ENCODE measurements around the gene STRA8.

The STRA8 gene

GRCh38 chr7:135238112-135238744 lies 4.6 kb downstream of the STRA8 start:
- Histone ChIP-seq H3K4me1 (no peaks in the 10 kb centered on the region), H3K79me2 (no peaks in the 10 kb centered on the region), H3K4me2 (ENCODE audit: low read length) (no peak overlapping the region), H3K36me3 (ENCODE audit: control insufficient read depth, insufficient read depth, low read length) (no peaks in the 10 kb centered on the region), H2AFZ (no peak overlapping the region), H3K27me3 (ENCODE audit: control insufficient read depth, insufficient read depth, low read length) (no peaks in the 10 kb centered on the region), H3K9me3 (ENCODE audit: control insufficient read depth, low read length) (no peaks in the 10 kb centered on the region), H3K9ac (no peak overlapping the region), H3K27ac (no peak overlapping the region), H3K4me3 (ENCODE audit: low read depth, low read length) (no peak overlapping the region)
- TF ChIP-seq CTCF (IDR thresholded peaks at IDR 0.05) = no peak

- no peak for TF ChIP-seq CTCF (IDR thresholded peaks at IDR 0.05)
- Histone ChIP-seq H3K27me3 (ENCODE audit: control insufficient read depth, insufficient read depth, low read length) (no peaks in the 10 kb centered on the region), H3K79me2 (no peaks in the 10 kb centered on the region), H3K4me1 (no peaks in the 10 kb centered on the region), H3K27ac (no peak overlapping the region), H3K36me3 (ENCODE audit: control insufficient read depth, insufficient read depth, low read length) (no peaks in the 10 kb centered on the region), H3K4me2 (ENCODE audit: low read length) (no peak overlapping the region), H3K4me3 (ENCODE audit: low read depth, low read length) (no peak overlapping the region), H3K9ac (no peak overlapping the region), H3K9me3 (ENCODE audit: control insufficient read depth, low read length) (no peaks in the 10 kb centered on the region), H2AFZ (no peak overlapping the region)
Observed at GRCh38 chr7:135239263-135239662, 5.6 kb downstream of the STRA8 start.

GRCh38 chr7:135240441-135240840 lies 6.8 kb downstream of the STRA8 start:
- Histone ChIP-seq H3K4me1 (no peaks in the 10 kb centered on the region), H3K27ac (no peak overlapping the region), H3K4me2 (ENCODE audit: low read length) (no peak overlapping the region), H3K36me3 (ENCODE audit: control insufficient read depth, insufficient read depth, low read length) (no peaks in the 10 kb centered on the region), H3K4me3 (ENCODE audit: low read depth, low read length) (no peak overlapping the region), H2AFZ (no peak overlapping the region), H3K9ac (no peak overlapping the region), H3K79me2 (no peaks in the 10 kb centered on the region), H3K27me3 (ENCODE audit: control insufficient read depth, insufficient read depth, low read length) (no peaks in the 10 kb centered on the region), H3K9me3 (ENCODE audit: control insufficient read depth, low read length) (no peaks in the 10 kb centered on the region)
- TF ChIP-seq CTCF (IDR thresholded peaks at IDR 0.05) = no peak

- H3K4me3 ChIP-seq (ENCODE audit: low read depth, low read length) = no peak overlapping the region
- no peaks in the 10 kb centered on the region for H3K36me3 ChIP-seq (ENCODE audit: control insufficient read depth, insufficient read depth, low read length)
- no peaks in the 10 kb centered on the region for H3K9me3 ChIP-seq (ENCODE audit: control insufficient read depth, low read length)
- TF ChIP-seq CTCF (IDR thresholded peaks at IDR 0.05) = no peak
- H3K27me3 ChIP-seq (ENCODE audit: control insufficient read depth, insufficient read depth, low read length) = no peaks in the 10 kb centered on the region
- H3K4me1 ChIP-seq = no peaks in the 10 kb centered on the region
- no peaks in the 10 kb centered on the region for H3K79me2 ChIP-seq
- H2AFZ ChIP-seq = no peak overlapping the region
- H3K9ac ChIP-seq = no peak overlapping the region
- no peak overlapping the region for H3K27ac ChIP-seq
- H3K4me2 ChIP-seq (ENCODE audit: low read length) = no peak overlapping the region
Observed at GRCh38 chr7:135242096-135242684, 8.6 kb downstream of the STRA8 start.

Measured in parathyroid adenoma (tissue), 2 donors.